Adrenal gland (tissue), 12 donors: ENCODE results near the gene ANKRD44. TPM values are rescaled to one million over a fixed set of nuclear protein-coding genes. Genes with fewer than 3 reads are reported as not detected.
A peak's percentile ranks its signal among the peaks of the same experiment; 100 is the strongest.

Experiments used
- DNase-seq, 7 donors: peaks; one replicate each; pipeline ENCODE4 v3.0.0-alpha.2; 2019 to 2020
- H3K27ac ChIP-seq, 5 donors: fragments of 200-600 bp; sonication (generic) in 4 of 5; 1 replicate in 3 of 5; 2 replicates in 2 of 5; pipeline versions ENCODE4 v1.5.1 to v1.8.0; 2016 to 2020; ENCODE audit warnings: mild to moderate bottlenecking in 1 of 5
- H3K27me3 ChIP-seq: fragments of 200-600 bp; 2 replicates; pipeline ENCODE4 v1.8.0; 2021
- H3K36me3 ChIP-seq, 2 donors: fragments of 200-600 bp; replicated peaks in 1 of 2; 1 replicate in 1 of 2; 2 replicates in 1 of 2; pipeline versions ENCODE4 v1.5.1 to v1.8.0; 2018 to 2022
- H3K4me1 ChIP-seq, 2 donors: fragments of 200-600 bp; replicated peaks in 1 of 2; 1 replicate in 1 of 2; 2 replicates in 1 of 2; pipeline versions ENCODE4 v1.5.1 to v1.8.0; 2018 to 2021
- H3K4me3 ChIP-seq, 4 donors: fragments of 200-600 bp; sonication (generic) in 3 of 4; one replicate each; pipeline ENCODE4 v1.5.1; 2016 to 2018
- H3K9me3 ChIP-seq, 3 donors: fragments of 200-600 bp; sonication (generic) in 1 of 3; replicated peaks in 1 of 3; 1 replicate in 2 of 3; 2 replicates in 1 of 3; pipeline versions ENCODE4 v1.5.1 to v1.8.0; 2016 to 2021
- CTCF ChIP-seq, 6 experiments: fragments of 450-650 bp in 4 of 6; fragments of 200-600 bp in 2 of 6; sonication (generic) in 1 of 6; IDR thresholded peaks; 1 replicate in 5 of 6; 2 replicates in 1 of 6; pipeline versions ENCODE4 v1.5.1 to v1.8.0; 2016 to 2021; ENCODE audit warnings: antibody characterized with exemption in 6 of 6, mild to moderate bottlenecking in 2 of 6, moderate library complexity in 1 of 6
- POLR2A ChIP-seq, 2 donors: fragments of 450-650 bp; IDR thresholded peaks; one replicate each; pipeline ENCODE4 v1.6.1; 2017; ENCODE audit warnings: antibody characterized with exemption in 2 of 2, mild to moderate bottlenecking in 2 of 2, moderate library complexity in 1 of 2
- WGBS, 4 donors: extraction: QIAGEN DNeasy Blood & Tissue Kit in 2 of 4; methylation state at CpG; one replicate each; pipeline versions ENCODE4 v1.1.5 to v1.1.7; 2013 to 2017; 5-methylcytosine and 5-hydroxymethylcytosine counted together
- intact Hi-C, 2 donors: fragments of 100-400 bp; cut with DNase I; formaldehyde crosslinking; loops; one replicate each; pipeline versions ENCODE4 v1.14.1 to v1.15.0; 2022 to 2023
- polyA plus RNA-seq, 3 donors: library from polyadenylated mRNA; stranded (reverse); fragments of 200-250 nt in 2 of 3; fragments of 350-450 nt in 1 of 3; fragmentation: Illumina TruSeq in 1 of 3; extraction: RNeasy Lipid Tissue Mini Kit (QIAGEN cat#74804) in 1 of 3; gene quantifications; one replicate each; pipeline ENCODE4 v1.2.3, GENCODE V29; 2013 to 2014
- total RNA-seq, 9 donors: library from RNA; depleted of rRNA in 4 of 9; stranded (reverse); fragments of >200 nt in 4 of 9; fragments of 120-200 nt in 1 of 9; fragmentation: NEBNext Ultra II Directional in 1 of 9; extraction: Animal tissue kit (Norgen Biotek cat#: 25700) in 1 of 9; gene quantifications; one replicate each; pipeline versions ENCODE4 v1.1.0 to v1.2.4, GENCODE V29; 2013 to 2023
- donor health status: healthy with polysubstance abuse.
- donor health status: Bipolar disorder and iron deficiency.
- donor health status: DM: yes; HTN: yes; CAD: no.
- donor health status: DM: no; HTN: no; CAD: no.
- donor health status: DM: no; HTN: no; CAD: no.
- donor health status: DM: yes; HTN: yes; CAD: no.

The ANKRD44 gene
- total and polyA plus RNA-seq, 12 donors: 3.8 to 40.2 (median 21.3) TPM

GRCh38 chr2:197255543-197255942 lies 55.0 kb downstream of the ANKRD44 start:
- Histone ChIP-seq H3K4me3 (no peak overlapping the region), H3K36me3 (no peaks in the 10 kb centered on the region), H3K27me3 (no peaks in the 10 kb centered on the region), H3K9me3 (no peaks in the 10 kb centered on the region), H3K4me1 (peaks cover 0 to 26% of the 10 kb centered on the region in 2 donors), H3K27ac (peak overlapping the region in 2 of 5 donors; percentile 26 to 58)
- peak; percentile 43 to 76 (median 52) for DNase-seq
- TF ChIP-seq POLR2A (IDR thresholded peaks at IDR 0.05) (no peak), CTCF (IDR thresholded peaks at IDR 0.05) (peak in 1 of 6 experiments; percentile 9)
- WGBS, 4 donors: 44 to 58% (median 52%) methylated on average over 9 of the region's 9 CpGs
- intact Hi-C loops: no loop called here

GRCh38 chr2:197254776-197255530 lies 55.6 kb downstream of the ANKRD44 start:
- Histone ChIP-seq H3K9me3 (no peaks in the 10 kb centered on the region), H3K36me3 (no peaks in the 10 kb centered on the region), H3K27me3 (no peaks in the 10 kb centered on the region), H3K4me3 (no peak overlapping the region), H3K27ac (peak overlapping the region in 2 of 5 donors; percentile 26 to 58), H3K4me1 (peaks cover 0 to 28% of the 10 kb centered on the region in 2 donors)
- WGBS, 4 donors: 68 to 76% (median 74%) methylated on average over 5 of the region's 5 CpGs
- TF ChIP-seq CTCF (IDR thresholded peaks at IDR 0.05) (no peak), POLR2A (IDR thresholded peaks at IDR 0.05) (no peak)
- intact Hi-C loops: no loop called here
- DNase-seq: no peak

GRCh38 chr2:197251576-197251975 lies 59.0 kb downstream of the ANKRD44 start:
- no peak for DNase-seq
- H3K27ac ChIP-seq: no peak overlapping the region
- TF ChIP-seq CTCF (IDR thresholded peaks at IDR 0.05): no peak
- no peak for TF ChIP-seq POLR2A (IDR thresholded peaks at IDR 0.05)
- H3K36me3 ChIP-seq: no peaks in the 10 kb centered on the region
- intact Hi-C loops: no loop called here
- H3K27me3 ChIP-seq: no peaks in the 10 kb centered on the region
- H3K4me1 ChIP-seq: peaks cover 0 to 43% of the 10 kb centered on the region in 2 donors
- H3K9me3 ChIP-seq: no peaks in the 10 kb centered on the region
- 49 to 55% (median 52%) methylated on average over 4 of the region's 4 CpGs for WGBS, 4 donors
- no peak overlapping the region for H3K4me3 ChIP-seq

- peaks cover 0 to 39% of the 10 kb centered on the region in 2 donors for H3K4me1 ChIP-seq
- intact Hi-C loops: no loop called here
Measured at GRCh38 chr2:197251163-197251562, 59.4 kb downstream of the ANKRD44 start.

More at GRCh38 chr2:197251163-197251562, 59.4 kb downstream of the ANKRD44 start:
- WGBS, 4 donors: 50 to 60% (median 53%) methylated on average over 3 of the region's 3 CpGs
- H3K27me3 ChIP-seq: no peaks in the 10 kb centered on the region
- no peak for TF ChIP-seq POLR2A (IDR thresholded peaks at IDR 0.05)
- TF ChIP-seq CTCF (IDR thresholded peaks at IDR 0.05): no peak
- H3K9me3 ChIP-seq: no peaks in the 10 kb centered on the region
- no peak for DNase-seq
- no peak overlapping the region for H3K27ac ChIP-seq
- H3K36me3 ChIP-seq: no peaks in the 10 kb centered on the region
- H3K4me3 ChIP-seq: no peak overlapping the region
